Thoracic aorta (tissue), 2 donors: ENCODE results near the gene NEURL1. TPM values are rescaled to one million over a fixed set of nuclear protein-coding genes. Genes with fewer than 3 reads are reported as not detected.
A peak's percentile ranks its signal among the peaks of the same experiment; 100 is the strongest.

Experiments used
- ATAC-seq: fragments of 150-250 bp; one replicate; pipeline ENCODE4 v1.8.0; 2017; ENCODE audit warnings: low read depth; ENCODE audit not compliant: insufficient number of reproducible peaks, low FRiP score
- DNase-seq: peaks from one replicate; pipeline ENCODE4 v3.0.0-alpha.2; 2020; ENCODE audit warnings: low spot score
- H3K27ac ChIP-seq, 2 donors: fragments of 200-600 bp; sonication (generic); 1 replicate in 1 of 2; 2 replicates in 1 of 2; pipeline ENCODE4 v1.5.1; 2016; ENCODE audit warnings: mild to moderate bottlenecking in 2 of 2, moderate library complexity in 2 of 2
- H3K27me3 ChIP-seq: fragments of 200-600 bp; sonication (generic); replicated peaks from 2 replicates; pipeline ENCODE4 v1.6.0; 2016; ENCODE audit warnings: mild to moderate bottlenecking; ENCODE audit not compliant: insufficient read depth
- H3K36me3 ChIP-seq: fragments of 200-600 bp; sonication (generic); one replicate; pipeline ENCODE4 v1.5.1; 2016
- H3K4me1 ChIP-seq, 2 donors: fragments of 200-600 bp; sonication (generic); 1 replicate in 1 of 2; 2 replicates in 1 of 2; pipeline versions ENCODE4 v1.5.1 to v1.6.0; 2016; ENCODE audit warnings: low read depth in 2 of 2, mild to moderate bottlenecking in 1 of 2; ENCODE audit not compliant: control insufficient read depth in 1 of 2
- H3K4me3 ChIP-seq: fragments of 200-600 bp; sonication (generic); 2 replicates; pipeline ENCODE4 v1.5.1; 2016; ENCODE audit warnings: mild to moderate bottlenecking
- H3K9me3 ChIP-seq: fragments of 200-600 bp; sonication (generic); 2 replicates; pipeline ENCODE4 v1.5.1; 2016
- CTCF ChIP-seq: fragments of 200-600 bp; sonication (generic); IDR thresholded peaks from one replicate; pipeline ENCODE4 v1.5.1; 2019; ENCODE audit warnings: antibody characterized with exemption
- total RNA-seq, 2 donors: library from RNA; depleted of rRNA; stranded (reverse); fragments of >200 nt; gene quantifications; one replicate each; pipeline versions ENCODE4 v1.1.0 to v1.2.3, GENCODE V29; 2016

The NEURL1 gene
- total RNA-seq, 2 donors from 2014 or later, result 0.28 TPM; not detected in 1

- no peak overlapping the region for H3K27ac ChIP-seq
- H3K4me1 ChIP-seq, result peaks cover 10 to 39% of the 10 kb centered on the region in 2 donors
- H3K27me3 ChIP-seq, result no peaks in the 10 kb centered on the region
- no peak for DNase-seq
- ATAC-seq, result no peak
- no peak for TF ChIP-seq CTCF
- no peak overlapping the region for H3K4me3 ChIP-seq
- no peaks in the 10 kb centered on the region for H3K36me3 ChIP-seq
- no peaks in the 10 kb centered on the region for H3K9me3 ChIP-seq
Observed at GRCh38 chr10:103597003-103597402, 103.5 kb downstream of the NEURL1 start.

DNA sequence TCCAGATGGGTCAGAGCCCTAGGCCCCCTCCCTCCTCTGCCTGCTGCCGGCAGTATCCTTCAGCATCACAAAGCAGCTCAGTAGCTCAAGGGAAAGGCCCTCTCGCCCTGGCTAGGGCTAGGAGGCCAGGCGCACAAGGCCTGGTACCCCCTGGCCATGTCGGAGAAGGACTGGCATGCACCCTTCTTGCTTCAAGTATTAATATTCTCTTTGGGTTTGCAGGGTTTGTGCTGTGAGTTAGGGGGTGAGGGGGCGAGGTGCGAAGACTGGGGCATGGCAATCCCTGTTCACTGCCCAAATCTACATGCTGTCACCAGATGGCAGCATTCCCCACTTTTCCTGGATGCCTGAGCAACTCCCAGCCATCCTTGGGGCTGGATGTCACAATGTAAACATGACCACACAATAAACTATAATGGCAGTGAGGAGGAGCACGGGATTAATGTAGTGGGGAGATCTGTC lies 105.2 kb downstream of the NEURL1 start:
- Histone ChIP-seq H3K4me1 (peaks cover 10 to 39% of the 10 kb centered on the region in 2 donors), H3K9me3 (no peaks in the 10 kb centered on the region), H3K27ac (no peak overlapping the region), H3K4me3 (no peak overlapping the region), H3K36me3 (peaks cover 12% of the 10 kb centered on the region), H3K27me3 (no peaks in the 10 kb centered on the region)
- ATAC-seq (peak; percentile 52), DNase-seq (no peak)
- peak; percentile 61 for TF ChIP-seq CTCF

GRCh38 chr10:103599211-103599610 lies 105.7 kb downstream of the NEURL1 start:
- no peak for ATAC-seq
- no peak for DNase-seq
- Histone ChIP-seq H3K36me3 (peaks cover 18% of the 10 kb centered on the region), H3K4me1 (peaks cover 10 to 39% of the 10 kb centered on the region in 2 donors), H3K4me3 (no peak overlapping the region), H3K9me3 (no peaks in the 10 kb centered on the region), H3K27ac (no peak overlapping the region), H3K27me3 (no peaks in the 10 kb centered on the region)
- TF ChIP-seq CTCF, result no peak

DNA sequence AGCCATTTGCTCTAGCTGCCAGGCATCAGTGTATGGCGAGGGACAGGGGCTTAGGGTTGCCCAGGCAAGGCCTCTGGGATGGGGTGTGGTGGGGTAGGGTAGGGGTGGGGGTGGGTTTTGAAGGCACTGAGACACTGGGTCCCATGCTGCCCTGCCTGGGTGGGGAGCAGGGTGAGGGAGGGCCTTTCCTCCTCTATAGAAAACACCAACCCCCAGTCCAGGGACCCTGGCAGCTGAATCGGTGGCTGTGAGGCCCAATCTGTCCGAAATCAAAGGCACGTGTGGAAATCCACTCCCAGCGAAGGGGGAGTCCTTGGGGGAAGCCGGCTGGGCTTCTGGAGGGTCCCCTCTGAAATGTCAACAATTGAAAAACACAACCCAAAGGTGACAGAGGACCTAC lies 106.4 kb downstream of the NEURL1 start:
- no peak for TF ChIP-seq CTCF
- H3K4me3 ChIP-seq, result no peak overlapping the region
- H3K36me3 ChIP-seq, result peaks cover 19% of the 10 kb centered on the region
- no peaks in the 10 kb centered on the region for H3K9me3 ChIP-seq
- ATAC-seq, result no peak
- no peaks in the 10 kb centered on the region for H3K27me3 ChIP-seq
- peaks cover 10 to 39% of the 10 kb centered on the region in 2 donors for H3K4me1 ChIP-seq
- H3K27ac ChIP-seq, result no peak overlapping the region
- no peak for DNase-seq

DNA sequence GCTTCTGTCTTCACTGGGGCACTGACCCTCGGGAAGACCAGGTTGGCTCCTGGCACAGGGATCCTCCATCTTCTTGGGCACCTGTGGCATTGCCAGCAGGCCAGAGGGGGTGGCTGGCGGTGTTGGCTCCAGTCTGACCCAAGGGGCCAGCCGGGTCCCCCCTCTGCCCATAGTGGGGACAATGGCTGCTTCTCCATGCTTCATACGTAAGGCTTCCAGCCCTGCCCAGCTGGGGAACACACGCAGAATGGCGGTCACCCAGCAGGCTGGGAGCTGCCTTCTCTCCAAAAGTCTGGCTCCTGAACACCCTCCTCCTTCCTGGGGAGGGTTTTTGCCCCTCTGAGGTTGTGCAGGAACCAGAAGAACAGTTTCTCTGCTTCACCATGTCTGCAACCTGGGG lies 106.8 kb downstream of the NEURL1 start:
- H3K27ac ChIP-seq, result peak overlapping the region in 1 of 2 donors; percentile 30
- DNase-seq (no peak), ATAC-seq (no peak)
- no peak for TF ChIP-seq CTCF
- H3K27me3 ChIP-seq, result no peaks in the 10 kb centered on the region
- H3K4me1 ChIP-seq, result peaks cover 10 to 39% of the 10 kb centered on the region in 2 donors
- no peak overlapping the region for H3K4me3 ChIP-seq
- peaks cover 19% of the 10 kb centered on the region for H3K36me3 ChIP-seq
- no peaks in the 10 kb centered on the region for H3K9me3 ChIP-seq
